ENCODE measurements around the gene PPP2R2C.

The PPP2R2C gene

DNA sequence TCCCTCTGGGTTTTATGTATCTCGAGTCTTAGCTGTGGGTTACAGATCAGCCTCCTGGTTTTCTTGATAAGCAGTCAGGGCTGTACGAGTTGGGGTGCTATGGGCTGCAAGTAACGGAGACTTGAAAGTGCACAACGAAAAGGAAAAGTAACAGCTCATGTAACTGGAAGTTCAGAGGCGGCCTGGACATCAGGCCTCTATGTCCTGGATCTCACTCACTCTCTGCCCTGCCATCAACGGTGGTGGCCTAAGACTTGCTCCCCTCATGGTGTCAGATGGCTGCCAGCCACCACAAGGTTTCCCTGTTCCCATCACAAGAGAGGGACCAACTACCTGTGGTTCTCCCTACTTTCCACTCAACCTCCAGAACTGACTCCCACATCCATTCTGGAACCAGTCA is 4.8 kb downstream of the PPP2R2C start:
- no peak for DNase-seq

GRCh38 chr4:6466756-6467381 is 5.5 kb downstream of the PPP2R2C start:
- no peak for DNase-seq

GRCh38 chr4:6465955-6466354 is 6.5 kb downstream of the PPP2R2C start:
- no peak for DNase-seq

- no peak for DNase-seq
These were observed 7.4 kb downstream of the PPP2R2C start for GRCh38 chr4:6464842-6465588.

DNA sequence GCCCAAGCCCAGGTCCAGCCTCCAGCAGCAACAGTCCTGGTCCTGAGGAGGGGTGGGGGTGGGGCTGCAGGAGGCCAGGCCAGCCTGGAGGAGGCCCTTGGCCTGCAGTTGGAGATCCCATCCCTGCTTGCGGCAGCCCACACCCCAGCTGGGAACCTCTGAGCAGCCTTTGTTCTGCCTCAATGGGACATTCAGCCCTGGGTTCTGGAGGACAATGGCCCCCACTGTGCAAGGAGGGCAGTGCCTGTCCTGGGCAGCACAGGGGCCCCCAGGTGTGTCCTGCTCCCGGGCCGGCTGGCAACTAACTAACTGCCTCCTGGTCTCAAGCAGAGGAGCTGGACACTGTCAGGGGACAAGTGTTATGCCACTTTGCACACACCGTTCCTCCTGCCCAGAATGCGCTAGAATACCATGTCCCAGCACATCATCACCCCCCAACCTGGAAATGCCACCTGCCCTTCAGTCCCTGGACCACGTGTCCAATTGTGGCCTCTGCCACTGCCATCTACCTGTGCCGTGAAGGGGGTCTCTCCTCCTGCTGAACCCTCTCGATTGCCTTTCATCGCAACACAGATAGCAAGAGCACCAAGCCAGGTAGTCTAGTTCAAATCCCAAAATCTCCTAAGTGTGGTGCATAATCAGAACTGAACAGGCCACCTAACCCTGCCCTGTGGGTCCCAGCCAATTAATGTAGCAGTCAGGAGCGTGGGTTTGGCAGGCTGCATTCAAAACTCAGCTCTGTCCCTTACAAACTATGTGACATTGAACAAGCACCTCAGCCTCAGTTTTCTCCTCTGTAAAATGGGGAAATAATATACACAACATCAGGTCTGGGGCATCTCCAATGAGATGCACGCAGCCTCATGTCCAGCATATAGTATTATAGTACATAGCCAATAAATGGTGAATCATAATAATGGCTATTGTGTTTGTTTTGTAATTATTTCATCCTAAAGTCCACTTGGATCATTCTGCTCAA is 8.8 kb downstream of the PPP2R2C start:
- no peak for DNase-seq

- DNase-seq: no peak
These were observed 10.9 kb downstream of the PPP2R2C start for GRCh38 chr4:6461301-6462165.

- DNase-seq: no peak
These were observed 11.5 kb downstream of the PPP2R2C start for GRCh38 chr4:6460876-6461275.

DNA sequence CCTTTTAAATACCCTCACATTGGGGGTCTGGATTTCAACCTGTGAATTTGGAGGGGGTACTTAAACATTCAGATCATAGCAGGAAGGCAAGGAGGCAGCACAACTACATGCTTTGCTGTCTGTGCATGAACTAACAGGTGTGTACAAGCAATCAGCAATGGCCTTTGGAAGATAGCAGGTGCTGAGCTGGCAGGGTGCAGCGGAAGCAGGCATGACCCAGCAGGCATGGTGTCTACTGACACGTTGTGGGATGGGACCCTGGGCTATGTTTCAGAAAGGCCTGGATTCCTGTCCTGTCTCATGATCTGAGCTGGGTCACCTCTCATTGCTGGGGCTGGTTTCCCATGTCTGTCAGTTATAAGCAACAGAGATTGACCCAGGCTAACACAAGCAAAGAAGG is 13.9 kb downstream of the PPP2R2C start:
- no peak for DNase-seq

- DNase-seq: no peak
These were observed 16.0 kb downstream of the PPP2R2C start for GRCh38 chr4:6456450-6456849.

DNA sequence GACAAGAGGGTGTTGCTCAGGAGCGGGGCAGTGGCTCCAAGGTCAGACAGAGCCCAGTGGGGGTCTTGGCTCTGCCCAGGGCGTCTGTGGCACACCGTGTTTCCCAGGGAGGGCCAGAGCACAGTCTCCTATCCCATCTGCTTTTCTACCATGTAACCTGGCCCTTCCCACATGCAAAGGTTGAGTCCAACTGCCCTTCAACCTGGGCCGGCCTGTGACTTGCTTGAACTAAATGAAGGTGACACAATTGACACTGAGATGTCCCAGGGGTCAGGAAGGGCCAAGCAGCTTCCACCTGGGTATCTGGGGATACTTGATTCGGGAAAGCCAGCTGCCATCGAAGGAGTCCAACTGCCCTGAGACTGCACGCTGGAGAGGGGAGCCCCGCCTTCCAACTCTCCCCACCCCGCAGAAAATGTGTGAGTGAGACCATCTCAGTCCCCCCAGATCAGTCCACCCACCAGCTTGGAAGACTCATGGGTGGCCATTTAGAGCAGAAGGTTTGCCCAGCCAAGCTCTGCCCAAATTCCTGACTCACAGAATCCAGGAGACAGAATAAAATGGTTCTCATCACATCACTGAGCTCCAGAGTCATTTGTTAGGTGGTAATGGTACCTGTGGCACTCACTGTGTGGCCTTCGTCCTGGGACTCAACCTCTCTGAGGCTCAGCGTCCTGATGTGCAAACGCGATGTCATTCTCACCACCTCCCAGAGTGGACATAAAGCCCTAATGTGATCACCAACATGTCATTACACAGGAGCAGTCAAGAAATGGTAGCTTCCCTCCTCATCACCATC is 18.1 kb downstream of the PPP2R2C start:
- DNase-seq: no peak

GRCh38 chr4:6453688-6453990 is 18.8 kb downstream of the PPP2R2C start:
- no peak for DNase-seq

GRCh38 chr4:6452897-6453687 is 19.3 kb downstream of the PPP2R2C start:
- no peak for DNase-seq

DNA sequence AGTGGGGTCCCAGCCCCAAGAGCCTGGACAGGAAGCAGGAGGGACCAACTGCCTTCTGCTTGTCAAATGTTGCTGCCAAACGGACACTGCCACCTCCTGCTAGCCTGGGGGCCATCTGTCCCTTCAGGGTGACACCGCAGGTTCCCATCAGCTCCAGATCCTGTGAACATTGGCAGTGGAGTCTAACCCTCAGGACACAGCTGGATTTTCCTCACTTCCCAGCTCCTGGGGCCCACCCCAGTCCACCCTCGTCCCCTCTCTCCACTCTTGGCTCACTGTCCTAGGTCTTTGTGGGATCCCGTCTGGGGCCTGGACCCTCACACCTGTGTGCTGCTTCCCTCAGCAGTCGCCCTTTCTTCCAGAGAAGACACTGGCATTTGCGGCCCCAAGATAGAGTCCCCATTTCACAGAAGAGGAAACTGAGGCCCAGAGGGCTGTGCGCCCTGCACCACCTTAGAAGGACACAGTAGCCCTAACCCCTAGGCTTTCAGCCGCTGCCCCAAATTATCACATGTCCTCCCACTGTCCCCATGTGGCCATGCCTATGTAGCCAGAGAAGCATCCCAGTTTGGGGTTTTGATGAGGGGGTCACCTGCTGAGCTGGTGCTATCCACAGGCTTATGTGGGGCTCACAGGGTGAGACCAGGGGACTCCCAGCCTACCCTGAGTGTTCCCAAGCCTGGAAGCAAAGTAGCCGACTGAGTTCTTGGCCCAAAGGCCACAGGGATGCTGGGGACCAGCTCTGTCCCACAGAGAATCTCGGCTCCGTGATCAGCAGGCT is 20.1 kb downstream of the PPP2R2C start:
- DNase-seq: no peak

GRCh38 chr4:6451309-6451708 is 21.1 kb downstream of the PPP2R2C start:
- no peak for DNase-seq

DNA sequence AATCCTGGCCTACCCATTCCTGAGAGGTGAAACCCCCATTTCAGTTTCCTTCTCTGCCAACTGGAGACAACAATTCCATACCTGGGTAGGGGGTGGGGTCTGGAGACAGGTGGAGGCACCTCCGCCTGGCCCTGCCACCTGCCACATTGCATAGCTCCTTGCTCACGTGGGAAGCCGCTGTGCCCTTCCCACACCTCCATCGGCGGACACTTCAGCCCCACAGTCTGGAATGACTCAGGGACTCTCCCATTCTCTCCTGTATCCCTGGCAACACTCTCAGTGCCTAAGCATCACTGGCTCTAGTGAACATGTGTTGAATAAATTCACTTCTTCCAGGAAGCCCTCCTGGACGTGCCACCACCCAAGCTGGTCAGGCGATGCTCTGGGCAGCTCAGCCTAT is 21.7 kb downstream of the PPP2R2C start:
- DNase-seq: no peak

- DNase-seq: no peak
These were observed 22.6 kb downstream of the PPP2R2C start for GRCh38 chr4:6449746-6450369.

- DNase-seq: no peak
These were observed 23.1 kb downstream of the PPP2R2C start for GRCh38 chr4:6449335-6449734.

GRCh38 chr4:6448476-6449170 is 23.8 kb downstream of the PPP2R2C start:
- DNase-seq: no peak

DNA sequence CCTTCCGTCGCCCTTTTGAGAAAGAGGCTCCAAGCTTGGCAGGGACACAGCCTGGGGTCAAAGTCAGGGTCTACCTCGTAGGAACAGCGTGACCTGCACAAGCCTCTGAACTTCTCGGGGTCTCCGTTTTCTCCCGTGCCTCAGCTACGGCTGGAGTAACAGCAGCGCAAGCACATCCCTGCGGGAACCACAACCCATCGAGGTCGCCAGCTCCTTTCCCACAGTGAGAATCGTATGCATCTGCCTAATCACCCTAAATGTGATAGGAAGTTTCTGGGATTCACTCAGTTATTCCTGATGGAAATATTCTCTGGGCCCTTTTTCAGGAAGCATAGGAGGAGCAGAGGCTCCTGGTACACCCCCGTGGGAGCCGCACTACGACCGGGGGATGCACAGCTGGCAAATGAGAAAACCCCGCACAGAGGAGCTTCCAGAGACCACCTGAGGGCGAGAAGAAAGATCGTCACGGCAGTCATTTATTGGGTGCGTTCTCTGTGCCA is 24.7 kb downstream of the PPP2R2C start:
- DNase-seq: no peak
